ENCODE measurements around the gene NOTCH1. TPM values are rescaled to one million over a fixed set of nuclear protein-coding genes. Genes with fewer than 3 reads are reported as not detected.

NOTCH1 gene
- total RNA-seq, 1 experiment from 2014 or later: 95.6 TPM

GRCh38 chr9:136511670-136512592 lies 33.9 kb downstream of the NOTCH1 start (continued):
- TF ChIP-seq ELF4 (CRISPR knock-in tag; IDR thresholded peaks at IDR 0.05; ENCODE audit: low read depth) (no peak), NFE2L1 (CRISPR knock-in tag; IDR thresholded peaks at IDR 0.05) (no peak), ZNF263 (CRISPR knock-in tag; IDR thresholded peaks at IDR 0.05; ENCODE audit: low read depth) (no peak), TP53 (CRISPR knock-in tag; IDR thresholded peaks at IDR 0.05) (no peak), ZMAT4 (CRISPR knock-in tag; IDR thresholded peaks at IDR 0.05) (no peak)

GRCh38 chr9:136511144-136511669 lies 34.6 kb downstream of the NOTCH1 start:
- CTCF ChIA-PET: no interaction called here

GRCh38 chr9:136510561-136510960 lies 35.3 kb downstream of the NOTCH1 start:
- H3K36me3 Mint-ChIP-seq: peaks cover 22% of the 10 kb centered on the region
- DNase-seq (ENCODE audit: low spot score) (no peak), ATAC-seq (no peak)
- H3K4me1 Mint-ChIP-seq: no peaks in the 10 kb centered on the region
- H3K27ac Mint-ChIP-seq: no peak overlapping the region
- TF ChIP-seq ZNF425 (CRISPR knock-in tag; conservative IDR thresholded peaks at IDR 0.05): no peak
- TF ChIP-seq CREM (CRISPR knock-in tag; IDR thresholded peaks at IDR 0.05): no peak
- TF ChIP-seq FOXJ3 (CRISPR knock-in tag; IDR thresholded peaks at IDR 0.05; ENCODE audit: borderline replicate concordance): no peak
- no peak for TF ChIP-seq NFYB (CRISPR knock-in tag; conservative IDR thresholded peaks at IDR 0.05; ENCODE audit: low read depth)
- TF ChIP-seq FOXP4 (CRISPR knock-in tag; IDR thresholded peaks at IDR 0.05): no peak
- TF ChIP-seq SMAD4 (CRISPR knock-in tag; IDR thresholded peaks at IDR 0.05): no peak
- TF ChIP-seq CREB1 (CRISPR knock-in tag; IDR thresholded peaks at IDR 0.05): no peak
- no peak for TF ChIP-seq AFF4 (CRISPR knock-in tag; IDR thresholded peaks at IDR 0.05; ENCODE audit: borderline replicate concordance)
- no peaks in the 10 kb centered on the region for H3K27me3 Mint-ChIP-seq (ENCODE audit: low read depth)
- H3K4me3 Mint-ChIP-seq: no peak overlapping the region
- POLR2A ChIA-PET: no interaction called here
- CTCF ChIA-PET: no interaction called here
- no peaks in the 10 kb centered on the region for H3K9me3 Mint-ChIP-seq

More at GRCh38 chr9:136511144-136511669, 34.6 kb downstream of the NOTCH1 start:
- H3K4me3 Mint-ChIP-seq: no peak overlapping the region
- H3K4me1 Mint-ChIP-seq: no peaks in the 10 kb centered on the region
- no peak for TF ChIP-seq SP1 (CRISPR knock-in tag; conservative IDR thresholded peaks at IDR 0.05)
- no peak for TF ChIP-seq TEAD4 (CRISPR knock-in tag; IDR thresholded peaks at IDR 0.05)
- no peak for TF ChIP-seq GRHL2 (CRISPR knock-in tag; IDR thresholded peaks at IDR 0.05; ENCODE audit: insufficient replicate concordance, severe bottlenecking)
- no peak overlapping the region for H3K27ac Mint-ChIP-seq
- POLR2A ChIA-PET: no interaction called here
- no peaks in the 10 kb centered on the region for H3K9me3 Mint-ChIP-seq
- ATAC-seq (no peak), DNase-seq (ENCODE audit: low spot score) (no peak)
- H3K36me3 Mint-ChIP-seq: peaks cover 19% of the 10 kb centered on the region
- H3K27me3 Mint-ChIP-seq (ENCODE audit: low read depth): no peaks in the 10 kb centered on the region

Measured in WTC11 (cell line).